ENCODE results near the gene MGLL. TPM values are rescaled to one million over a fixed set of nuclear protein-coding genes. Genes with fewer than 3 reads are reported as not detected.

Gene MGLL
- total RNA-seq, 4 donors from 2014 or later = 58.9 to 129 (median 96.3) TPM

DNA sequence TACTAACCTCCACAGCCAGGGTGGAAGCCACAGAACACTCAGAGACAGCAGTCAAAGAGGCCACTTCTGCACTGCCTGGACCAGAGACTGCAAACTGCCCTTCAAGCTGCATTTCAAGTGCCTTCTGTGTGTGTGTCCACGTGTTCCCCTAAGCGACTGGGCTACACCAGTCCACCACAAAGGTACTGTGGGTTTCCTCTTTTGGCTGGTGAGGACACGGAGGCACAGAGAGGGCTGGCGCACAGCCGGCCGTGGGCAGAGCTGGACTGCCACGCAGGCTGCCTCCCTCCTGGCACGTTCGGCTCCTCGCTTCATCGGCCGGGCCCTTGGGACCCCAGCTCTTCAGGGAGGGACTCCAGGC lies 60.9 kb downstream of the MGLL start:
- no peak for ATAC-seq (ENCODE audit: low FRiP score)
- DNase-seq (ENCODE audit: low spot score) = no peak
- TF ChIP-seq, protein P1, sequence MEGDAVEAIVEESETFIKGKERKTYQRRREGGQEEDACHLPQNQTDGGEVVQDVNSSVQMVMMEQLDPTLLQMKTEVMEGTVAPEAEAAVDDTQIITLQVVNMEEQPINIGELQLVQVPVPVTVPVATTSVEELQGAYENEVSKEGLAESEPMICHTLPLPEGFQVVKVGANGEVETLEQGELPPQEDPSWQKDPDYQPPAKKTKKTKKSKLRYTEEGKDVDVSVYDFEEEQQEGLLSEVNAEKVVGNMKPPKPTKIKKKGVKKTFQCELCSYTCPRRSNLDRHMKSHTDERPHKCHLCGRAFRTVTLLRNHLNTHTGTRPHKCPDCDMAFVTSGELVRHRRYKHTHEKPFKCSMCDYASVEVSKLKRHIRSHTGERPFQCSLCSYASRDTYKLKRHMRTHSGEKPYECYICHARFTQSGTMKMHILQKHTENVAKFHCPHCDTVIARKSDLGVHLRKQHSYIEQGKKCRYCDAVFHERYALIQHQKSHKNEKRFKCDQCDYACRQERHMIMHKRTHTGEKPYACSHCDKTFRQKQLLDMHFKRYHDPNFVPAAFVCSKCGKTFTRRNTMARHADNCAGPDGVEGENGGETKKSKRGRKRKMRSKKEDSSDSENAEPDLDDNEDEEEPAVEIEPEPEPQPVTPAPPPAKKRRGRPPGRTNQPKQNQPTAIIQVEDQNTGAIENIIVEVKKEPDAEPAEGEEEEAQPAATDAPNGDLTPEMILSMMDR (IDR thresholded peaks at IDR 0.05) = no peak

DNA sequence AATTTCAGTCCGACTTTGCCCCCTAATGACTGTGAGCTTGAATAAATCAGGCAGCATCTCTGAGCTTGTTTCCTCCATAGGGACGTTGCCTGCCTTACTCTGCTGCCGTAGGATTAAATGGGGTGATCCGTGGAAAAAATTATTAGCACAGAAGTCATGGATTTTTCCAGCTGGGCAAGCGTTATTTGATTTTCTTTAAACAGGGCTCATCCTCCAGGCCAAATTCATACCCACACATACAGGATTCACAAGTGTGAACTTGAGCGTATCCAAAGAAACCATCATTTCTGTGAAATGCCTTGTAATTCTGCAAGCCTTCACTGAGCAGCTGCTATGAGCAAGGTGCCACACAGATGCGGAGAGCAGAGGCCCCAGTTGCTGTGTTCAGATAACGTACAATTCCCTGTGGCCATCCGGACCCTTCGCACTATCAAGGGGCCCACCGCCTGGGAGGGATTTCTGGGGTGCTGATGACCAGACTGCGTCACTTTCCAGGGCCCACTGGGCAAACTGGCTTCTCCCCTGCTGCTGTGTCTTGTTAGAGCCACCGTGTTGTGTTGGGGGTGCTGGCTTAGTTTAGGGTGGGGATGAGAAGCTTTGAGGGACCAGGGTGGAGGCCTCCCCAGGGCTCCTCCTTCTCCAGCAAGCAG lies 61.4 kb downstream of the MGLL start:
- TF ChIP-seq, protein P1 (IDR thresholded peaks at IDR 0.05) = no peak
- ATAC-seq (ENCODE audit: low FRiP score) (no peak), DNase-seq (ENCODE audit: low spot score) (no peak)

DNA sequence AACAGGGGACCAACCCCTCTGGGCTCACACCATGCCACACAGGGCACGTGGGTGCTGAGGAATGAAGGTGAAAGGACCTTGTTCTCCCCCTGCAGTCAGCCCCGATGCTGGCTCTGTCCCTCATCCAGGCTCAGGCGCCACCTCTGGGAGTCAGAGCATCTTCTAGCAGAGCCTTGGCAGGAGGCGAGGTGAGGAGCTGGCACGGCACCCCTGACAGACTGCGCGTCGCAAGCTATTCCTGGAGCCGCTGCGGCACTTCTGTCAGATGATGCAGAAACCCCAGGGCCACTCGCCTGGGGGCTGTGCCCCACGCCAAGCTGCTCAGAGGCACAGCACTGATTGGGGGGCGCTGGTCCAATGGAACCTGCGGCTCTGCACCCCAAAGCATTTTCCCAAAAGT lies 62.0 kb downstream of the MGLL start:
- ATAC-seq (ENCODE audit: low FRiP score) (no peak), DNase-seq (ENCODE audit: low spot score) (no peak)
- TF ChIP-seq, protein P1 (IDR thresholded peaks at IDR 0.05) = no peak

DNA sequence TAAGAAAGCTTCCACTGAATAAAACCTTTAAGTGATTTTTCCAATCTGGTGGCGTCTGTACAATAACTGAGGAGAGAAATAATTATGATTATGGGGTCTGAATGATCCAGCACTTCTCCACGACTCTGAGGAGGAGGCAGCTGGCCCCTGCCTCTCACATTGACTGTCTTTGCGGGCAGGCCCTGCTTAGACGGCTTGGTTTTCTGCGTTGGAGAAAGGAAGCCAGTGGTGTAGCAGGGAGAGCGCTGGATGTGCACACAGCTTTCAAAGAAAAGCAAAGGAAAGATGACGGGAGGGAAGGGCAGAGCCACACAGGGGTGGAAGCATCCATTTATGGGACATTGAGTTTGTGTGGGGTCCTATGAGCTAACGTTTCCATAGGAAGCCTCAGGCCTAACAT lies 62.5 kb downstream of the MGLL start:
- TF ChIP-seq, protein P1 (IDR thresholded peaks at IDR 0.05) = no peak
- DNase-seq (ENCODE audit: low spot score) (no peak), ATAC-seq (ENCODE audit: low FRiP score) (no peak)

DNA sequence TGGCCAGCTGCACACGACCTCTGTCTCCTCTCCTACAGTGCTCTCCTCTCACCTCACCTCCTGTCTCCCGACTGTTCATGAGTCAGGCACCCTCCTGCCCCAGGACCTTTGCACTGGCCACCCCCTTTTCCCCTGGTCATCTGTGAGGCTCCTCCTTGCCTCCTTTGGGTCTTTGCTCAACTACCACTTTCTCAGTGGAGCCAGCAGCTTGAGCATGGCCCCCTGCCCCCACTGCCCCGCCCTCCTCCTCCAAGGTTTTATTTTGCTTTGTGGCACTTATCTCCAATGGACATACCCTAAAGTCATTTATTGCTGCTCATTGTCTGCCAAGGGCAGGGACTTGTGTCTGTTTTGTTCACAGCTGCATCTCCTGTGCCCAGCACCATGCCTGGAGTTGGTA lies 64.3 kb downstream of the MGLL start:
- DNase-seq (ENCODE audit: low spot score) = no peak
- ATAC-seq (ENCODE audit: low FRiP score) = no peak
- TF ChIP-seq, protein P1 (IDR thresholded peaks at IDR 0.05) = no peak

DNA sequence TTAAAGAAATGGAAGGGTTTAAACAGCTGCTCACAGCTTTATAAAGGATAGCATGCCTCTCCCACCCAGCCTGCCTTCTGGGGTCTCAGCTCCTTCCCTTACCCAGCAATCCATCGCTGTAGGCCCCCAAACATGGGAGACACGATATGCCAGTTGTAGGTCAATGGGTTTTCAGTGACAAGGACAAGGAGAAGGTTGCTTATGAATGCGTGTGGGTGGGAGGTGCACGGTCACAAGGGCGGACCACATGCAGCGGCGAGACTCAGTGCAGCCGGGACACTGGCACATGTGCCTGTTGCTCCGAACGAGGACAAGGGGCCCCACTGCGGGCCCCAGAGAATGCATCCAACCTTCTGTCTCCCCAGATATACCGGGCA lies 67.0 kb downstream of the MGLL start:
- no peak for ATAC-seq (ENCODE audit: low FRiP score)
- no peak for DNase-seq (ENCODE audit: low spot score)
- TF ChIP-seq, protein P1 (IDR thresholded peaks at IDR 0.05) = no peak
